ENCODE measurements around the gene TSPO.
A peak's percentile ranks its signal among the peaks of the same experiment; 100 is the strongest.

The TSPO gene

GRCh38 chr22:43207849-43208702 is 56.7 kb downstream of the TSPO start:
- DNase-seq = no peak
- intact Hi-C loops (cut with DNase I) = no loop called here

- intact Hi-C loops (cut with DNase I) = no loop called here
- no peak for DNase-seq
These were observed 57.6 kb downstream of the TSPO start for GRCh38 chr22:43208703-43209522.

- DNase-seq = no peak
- intact Hi-C loops (cut with DNase I) = no loop called here
These were observed 58.1 kb downstream of the TSPO start for GRCh38 chr22:43209523-43209890.

DNA sequence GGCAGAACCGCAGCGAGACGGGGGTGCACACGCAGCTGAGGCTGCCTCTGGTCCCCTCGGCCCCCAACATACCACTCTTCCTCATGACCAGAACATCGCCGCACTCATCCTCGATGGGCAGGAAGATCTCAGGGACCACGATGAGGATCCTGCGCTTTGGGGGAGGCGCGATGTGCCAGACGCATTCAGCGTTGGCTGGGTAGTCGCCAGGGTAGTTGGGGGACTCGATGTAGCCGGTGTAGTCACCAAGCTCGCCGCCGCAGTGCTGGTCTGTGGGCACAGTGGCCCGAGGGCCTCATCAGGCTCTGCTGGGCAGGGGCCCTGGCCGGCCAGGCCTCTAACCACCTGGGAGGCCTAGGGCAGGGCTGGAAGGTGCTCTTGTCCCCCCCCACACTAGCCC is 58.6 kb downstream of the TSPO start:
- intact Hi-C loops (cut with DNase I) = no loop called here
- DNase-seq = no peak

DNA sequence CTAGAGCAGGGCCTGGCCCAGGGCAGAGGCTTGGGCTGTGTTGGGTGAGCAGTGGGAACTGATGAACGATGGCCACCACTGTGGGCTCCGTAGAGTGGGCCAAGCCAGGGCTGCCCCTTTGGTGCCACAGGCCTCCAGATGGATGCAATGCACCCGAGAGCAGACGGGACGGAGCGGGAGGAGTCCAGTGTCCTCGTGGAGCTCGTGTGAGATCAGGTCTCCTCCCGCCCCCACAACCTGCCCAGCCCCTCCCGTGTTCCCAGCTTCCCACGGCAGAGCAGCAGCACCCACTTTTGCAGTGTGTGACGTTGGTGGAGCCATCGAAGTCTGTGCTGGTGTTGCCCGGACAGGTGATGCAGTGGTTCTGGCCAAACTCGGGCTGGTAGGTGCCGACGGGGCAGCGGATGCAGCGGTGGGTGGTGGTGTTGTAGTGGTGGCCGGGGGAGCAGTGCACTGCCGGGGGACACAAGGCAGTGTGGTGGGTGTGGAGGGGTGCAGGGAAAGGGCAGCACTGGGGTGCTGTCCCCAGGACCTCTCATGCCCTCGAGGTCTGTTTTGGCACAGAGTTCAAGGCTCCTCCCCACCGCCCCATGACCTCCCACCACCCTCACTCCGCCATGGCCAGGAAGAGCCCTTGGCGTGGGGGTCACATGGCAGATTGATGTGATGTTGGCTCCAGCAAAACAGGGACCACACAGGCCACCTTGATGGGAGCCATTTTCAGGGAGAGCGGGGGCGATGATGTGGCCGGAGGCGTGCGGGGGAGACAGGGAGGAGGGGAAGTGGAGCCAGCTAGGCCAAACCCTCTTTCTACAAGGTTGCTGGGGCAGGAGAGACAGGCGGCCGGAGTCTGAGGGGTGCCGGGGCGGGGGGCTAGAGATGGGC is 59.5 kb downstream of the TSPO start:
- intact Hi-C loops (cut with DNase I) = no loop called here
- peak in 1 of 42 donors; percentile 25 for DNase-seq

DNA sequence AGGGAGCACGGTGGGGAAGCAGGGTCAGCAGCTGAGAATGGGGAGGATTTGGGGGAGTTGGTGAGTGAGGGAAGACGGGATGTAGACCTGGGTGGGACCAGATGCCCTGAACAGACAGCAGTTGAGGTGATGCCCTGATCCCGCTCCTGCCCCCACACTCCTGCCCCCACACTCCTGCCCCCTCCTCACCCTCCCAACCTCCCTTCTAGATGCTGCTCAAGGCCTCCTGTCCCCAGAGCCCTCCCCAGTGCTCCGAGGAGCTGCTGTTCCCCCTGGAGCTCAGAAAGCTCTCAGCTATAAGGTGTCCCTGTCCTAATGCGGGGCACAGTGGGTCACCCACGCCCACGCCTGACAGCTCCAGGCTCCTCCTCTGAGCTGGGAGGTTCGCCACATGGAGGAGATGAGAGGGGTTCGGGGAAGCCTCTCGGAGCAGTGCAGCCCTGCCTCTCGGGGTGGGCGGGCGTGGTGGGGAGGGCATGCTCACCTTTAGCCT is 60.6 kb downstream of the TSPO start:
- DNase-seq = no peak
- intact Hi-C loops (cut with DNase I) = no loop called here

DNA sequence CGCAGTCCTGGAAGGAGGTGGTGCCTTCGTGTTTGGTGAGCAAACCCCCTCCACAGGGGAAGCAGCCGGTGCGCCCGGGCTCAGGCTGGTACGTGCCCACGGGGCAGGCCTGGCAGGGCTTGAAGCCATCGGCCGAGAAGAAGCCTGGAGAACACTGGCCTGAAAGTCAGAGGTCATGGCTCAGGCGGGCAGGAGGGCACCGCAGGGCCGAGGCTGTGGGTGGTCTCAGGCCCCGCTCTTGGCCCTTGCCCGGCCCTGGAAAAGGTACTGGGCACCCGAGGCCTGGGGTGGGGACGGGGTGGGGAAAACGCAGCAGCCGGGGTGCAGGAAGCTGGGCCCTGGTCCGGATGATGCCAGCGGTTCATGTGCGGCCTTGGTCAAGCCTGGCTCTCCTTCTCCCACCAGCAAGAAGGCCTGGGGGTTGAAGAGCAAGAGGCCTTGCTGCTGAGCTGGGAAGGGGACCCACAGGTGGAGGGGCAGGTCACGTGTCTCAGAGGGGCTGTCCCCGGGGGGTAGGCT is 61.1 kb downstream of the TSPO start:
- intact Hi-C loops (cut with DNase I) = no loop called here
- DNase-seq = no peak
